Measurements from ENCODE around the gene HS3ST5.

DNA sequence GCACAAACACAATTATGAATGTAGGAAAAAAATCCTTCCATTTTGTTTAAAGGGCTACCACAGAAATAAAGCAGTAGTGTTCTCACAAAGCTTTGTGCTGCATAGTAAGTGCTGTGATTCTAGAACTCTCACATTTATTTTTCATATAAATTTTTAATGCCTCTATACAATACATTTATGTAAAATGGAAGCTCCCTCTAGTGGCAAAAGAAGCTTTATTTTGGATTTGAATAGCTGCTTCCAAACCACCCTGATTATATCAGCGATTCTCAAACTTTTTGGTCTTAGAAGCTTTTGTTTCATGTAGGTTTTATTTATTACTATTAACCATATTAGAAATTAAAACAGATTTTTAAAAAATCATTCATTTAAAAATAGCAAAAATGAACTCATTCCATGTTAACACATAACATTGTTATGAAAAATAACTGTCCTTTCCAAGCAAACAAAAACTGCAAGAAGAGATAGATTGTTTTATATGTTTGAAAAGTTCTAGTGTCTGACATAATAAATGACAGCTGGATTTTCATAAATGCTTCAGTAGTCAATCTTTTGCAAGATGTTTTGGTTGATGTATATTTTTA, 38.4 kb downstream of the HS3ST5 start:
- TF ChIP-seq CTCF (IDR thresholded peaks at IDR 0.05) (peak in 2 of 6 experiments; percentile 26 to 46), POLR2A (IDR thresholded peaks at IDR 0.05) (no peak)

All from thyroid gland (tissue), 4 donors.